Peyer's patch (tissue), 4 donors: ENCODE measurements around the gene LYSET.
"Not testable (repeated sequence)": the region's sequence is repeated elsewhere in the genome, so short reads cannot be mapped to it uniquely, and the experiment has no call there.

Source experiments
- CTCF ChIP-seq, 6 experiments: fragments of 450-650 bp in 4 of 6; fragments of 200-600 bp in 2 of 6; sonication (generic) in 1 of 6; IDR thresholded peaks; one replicate each; pipeline ENCODE4 v1.5.1; 2017 to 2019; ENCODE audit warnings: antibody characterized with exemption in 6 of 6, mild to moderate bottlenecking in 3 of 6, moderate library complexity in 1 of 6
- POLR2A ChIP-seq, 2 donors: fragments of 450-650 bp; IDR thresholded peaks; one replicate each; pipeline ENCODE4 v1.5.1; 2017; ENCODE audit warnings: antibody characterized with exemption in 2 of 2, mild to moderate bottlenecking in 2 of 2, moderate library complexity in 2 of 2

- TF ChIP-seq CTCF, POLR2A (IDR thresholded peaks at IDR 0.05): not testable (repeated sequence)
Measured at GRCh38 chr14:93158349-93158748, 26.8 kb upstream of the LYSET start.
